ENCODE results near the gene NDUFB7.
"Not testable (repeated sequence)": the region's sequence is repeated elsewhere in the genome, so short reads cannot be mapped to it uniquely, and the experiment has no call there.

NDUFB7 gene

GRCh38 chr19:14544047-14544446 lies 27.8 kb downstream of the NDUFB7 start:
- TF ChIP-seq, protein P1, sequence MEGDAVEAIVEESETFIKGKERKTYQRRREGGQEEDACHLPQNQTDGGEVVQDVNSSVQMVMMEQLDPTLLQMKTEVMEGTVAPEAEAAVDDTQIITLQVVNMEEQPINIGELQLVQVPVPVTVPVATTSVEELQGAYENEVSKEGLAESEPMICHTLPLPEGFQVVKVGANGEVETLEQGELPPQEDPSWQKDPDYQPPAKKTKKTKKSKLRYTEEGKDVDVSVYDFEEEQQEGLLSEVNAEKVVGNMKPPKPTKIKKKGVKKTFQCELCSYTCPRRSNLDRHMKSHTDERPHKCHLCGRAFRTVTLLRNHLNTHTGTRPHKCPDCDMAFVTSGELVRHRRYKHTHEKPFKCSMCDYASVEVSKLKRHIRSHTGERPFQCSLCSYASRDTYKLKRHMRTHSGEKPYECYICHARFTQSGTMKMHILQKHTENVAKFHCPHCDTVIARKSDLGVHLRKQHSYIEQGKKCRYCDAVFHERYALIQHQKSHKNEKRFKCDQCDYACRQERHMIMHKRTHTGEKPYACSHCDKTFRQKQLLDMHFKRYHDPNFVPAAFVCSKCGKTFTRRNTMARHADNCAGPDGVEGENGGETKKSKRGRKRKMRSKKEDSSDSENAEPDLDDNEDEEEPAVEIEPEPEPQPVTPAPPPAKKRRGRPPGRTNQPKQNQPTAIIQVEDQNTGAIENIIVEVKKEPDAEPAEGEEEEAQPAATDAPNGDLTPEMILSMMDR (IDR thresholded peaks at IDR 0.05; ENCODE audit: low read depth, low read length) = no peak
- DNase-seq (ENCODE audit: low read depth in 2 of 2) = no peak
- H3K4me3 ChIP-seq (replicated peaks in 1 of 2; ENCODE audit: low read depth in 2 of 2, low read length in 2 of 2) = no peak overlapping the region

DNA sequence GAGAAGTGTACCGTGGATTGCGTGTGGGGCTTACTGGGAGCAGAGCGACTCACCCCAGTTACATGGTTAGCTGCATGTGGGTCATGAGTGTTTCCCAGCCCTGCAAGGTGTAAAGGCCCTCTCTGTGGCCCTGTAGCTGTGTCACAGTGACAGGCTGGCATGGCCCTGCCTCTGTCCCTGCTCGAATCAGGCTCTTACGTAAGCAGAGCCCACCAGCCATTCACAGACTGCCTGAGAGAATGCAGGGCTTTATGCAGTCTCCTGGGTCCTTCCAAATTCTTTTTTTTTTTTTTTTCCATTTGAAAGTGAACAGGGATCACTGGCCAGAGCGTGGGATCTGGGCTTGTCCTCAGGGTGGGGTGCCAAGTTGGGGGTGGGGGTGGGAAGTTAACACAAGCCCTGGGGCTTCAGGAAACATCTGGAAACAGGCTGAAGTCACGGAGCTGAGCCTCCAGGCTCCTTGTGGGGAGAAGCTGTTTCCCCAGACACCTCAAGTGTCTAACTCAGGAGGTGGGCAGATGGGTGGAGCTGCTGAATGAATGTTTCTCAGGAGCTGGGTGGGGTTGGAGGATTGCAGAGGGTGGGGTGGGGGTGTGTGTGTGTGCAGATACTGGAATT lies 29.0 kb downstream of the NDUFB7 start:
- TF ChIP-seq, protein P1 (IDR thresholded peaks at IDR 0.05; ENCODE audit: low read depth, low read length) = no peak
- H3K4me3 ChIP-seq (replicated peaks in 1 of 2; ENCODE audit: low read depth in 2 of 2, low read length in 2 of 2) = no peak overlapping the region
- peak in 1 of 2 donors; percentile 66 for DNase-seq (ENCODE audit: low read depth in 2 of 2)

DNA sequence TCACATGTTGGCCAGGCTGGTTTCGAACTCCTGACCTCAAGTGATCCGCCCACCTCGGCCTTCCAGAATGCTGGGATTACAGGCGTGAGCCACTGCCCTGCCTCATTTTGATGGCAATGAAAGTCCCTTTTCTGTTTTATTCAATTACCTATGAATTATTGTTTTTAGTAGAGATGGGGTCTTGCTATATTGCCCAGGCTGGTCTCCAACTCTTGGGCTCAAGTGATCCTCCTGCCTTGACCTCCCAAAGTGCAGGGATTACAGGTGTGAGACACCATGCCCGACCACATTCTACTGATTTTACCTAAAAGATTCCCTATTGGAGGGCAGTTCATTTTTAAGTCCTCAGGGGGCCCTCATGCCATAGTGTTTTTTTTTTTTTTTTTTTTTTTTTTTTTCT lies 29.9 kb downstream of the NDUFB7 start:
- not testable (repeated sequence) for DNase-seq (ENCODE audit: low read depth in 2 of 2); H3K4me3 ChIP-seq (replicated peaks in 1 of 2; ENCODE audit: low read depth in 2 of 2, low read length in 2 of 2)

DNA sequence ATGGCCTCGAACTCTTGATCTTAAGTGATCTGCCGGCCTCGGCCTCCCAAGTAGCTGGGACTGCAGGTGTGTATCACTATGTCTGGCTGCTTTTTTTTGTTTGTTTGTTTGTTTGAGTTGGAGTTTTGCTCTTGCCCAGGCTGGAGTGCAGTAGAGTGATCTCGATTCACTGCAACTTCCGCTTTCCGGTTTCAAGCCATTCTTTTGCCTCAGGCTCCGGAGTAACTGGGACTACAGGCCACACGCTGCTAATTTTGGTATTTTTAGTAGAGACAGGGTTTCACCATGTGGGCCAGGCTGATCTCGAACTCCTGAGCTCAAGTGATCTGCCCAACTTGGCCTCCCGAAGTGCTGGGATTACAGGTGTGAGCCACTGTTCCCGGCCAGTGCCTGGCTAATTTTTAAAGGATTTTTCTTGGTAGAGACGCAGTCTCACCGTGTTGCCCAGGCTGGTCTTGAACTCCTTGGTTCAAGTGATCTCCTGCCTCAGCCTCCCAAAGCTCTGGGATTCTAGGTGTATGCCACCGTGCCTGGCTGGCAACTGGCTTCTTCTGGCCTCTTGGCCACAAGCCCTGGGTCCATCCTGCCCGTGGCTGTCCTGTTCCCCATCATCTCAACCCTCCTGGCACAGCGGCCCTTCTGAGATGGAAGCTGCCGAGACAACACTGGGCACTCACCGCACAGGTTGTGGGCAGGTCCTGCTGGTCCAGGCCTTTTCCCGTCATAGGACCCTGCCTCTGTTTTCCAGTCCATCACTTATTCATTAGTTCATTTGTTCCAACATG lies 30.9 kb downstream of the NDUFB7 start:
- TF ChIP-seq, protein P1 (IDR thresholded peaks at IDR 0.05; ENCODE audit: low read depth, low read length) = no peak
- no peak for DNase-seq (ENCODE audit: low read depth in 2 of 2)
- no peak overlapping the region for H3K4me3 ChIP-seq (replicated peaks in 1 of 2; ENCODE audit: low read depth in 2 of 2, low read length in 2 of 2)

- H3K4me3 ChIP-seq (replicated peaks in 1 of 2; ENCODE audit: low read depth in 2 of 2, low read length in 2 of 2) = peak overlapping the region in 1 of 2 donors; percentile 16
- TF ChIP-seq, protein P1 (IDR thresholded peaks at IDR 0.05; ENCODE audit: low read depth, low read length) = no peak
- DNase-seq (ENCODE audit: low read depth in 2 of 2) = peak; percentile 59 to 90
Observed at GRCh38 chr19:14536926-14537692, 34.8 kb downstream of the NDUFB7 start.

DNA sequence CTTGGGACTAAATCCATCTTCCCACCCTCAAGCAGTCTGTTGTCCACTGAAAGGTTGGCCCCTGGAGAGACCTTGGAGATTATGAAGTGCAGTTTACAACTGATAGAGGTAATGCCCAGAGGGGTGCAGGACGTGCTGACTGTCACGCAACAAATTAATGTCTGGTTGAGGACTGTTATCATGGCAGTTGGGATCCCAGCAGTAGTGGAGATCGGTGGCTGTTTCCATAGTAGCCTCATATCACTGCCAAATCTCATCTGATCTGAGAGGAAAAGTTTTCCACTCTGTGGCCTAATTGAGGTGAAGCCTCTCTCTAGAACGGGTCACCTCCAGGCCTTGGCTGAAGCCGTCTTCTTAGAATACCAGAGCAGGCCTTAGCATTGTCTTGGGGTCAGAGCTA lies 38.4 kb downstream of the NDUFB7 start:
- H3K4me3 ChIP-seq (replicated peaks in 1 of 2; ENCODE audit: low read depth in 2 of 2, low read length in 2 of 2) = no peak overlapping the region
- DNase-seq (ENCODE audit: low read depth in 2 of 2) = no peak
- TF ChIP-seq, protein P1 (IDR thresholded peaks at IDR 0.05; ENCODE audit: low read depth, low read length) = no peak

DNA sequence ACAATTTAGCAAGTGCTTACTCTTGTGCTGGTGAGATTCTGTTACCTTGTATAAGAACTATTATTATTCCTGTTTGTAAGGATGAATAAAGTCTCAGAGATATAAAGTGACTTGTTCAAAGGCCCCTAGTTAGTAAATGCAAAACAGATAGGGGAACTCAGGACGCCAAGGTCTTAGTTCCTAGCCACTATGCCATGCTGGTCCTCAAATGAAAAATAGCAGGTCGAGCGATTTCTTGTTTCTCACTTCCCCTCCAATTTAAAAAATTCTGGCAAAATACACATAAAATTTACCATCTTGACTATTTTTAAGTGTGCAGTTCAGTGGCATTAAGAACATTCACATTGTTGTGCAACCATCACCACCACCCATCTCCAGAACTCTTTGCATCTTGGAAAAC lies 41.4 kb downstream of the NDUFB7 start:
- TF ChIP-seq, protein P1 (IDR thresholded peaks at IDR 0.05; ENCODE audit: low read depth, low read length) = no peak
- peak overlapping the region in 1 of 2 donors; percentile 92 for H3K4me3 ChIP-seq (replicated peaks in 1 of 2; ENCODE audit: low read depth in 2 of 2, low read length in 2 of 2)
- DNase-seq (ENCODE audit: low read depth in 2 of 2) = no peak
